SW 1271 (cell line): Measurements from ENCODE around the gene PEX10.

Source experiments
- DNase-seq, 2 experiments: peaks; one replicate each; lab custom pipeline; 2025; lab: John Stamatoyannopoulos, UW

The PEX10 gene

DNA sequence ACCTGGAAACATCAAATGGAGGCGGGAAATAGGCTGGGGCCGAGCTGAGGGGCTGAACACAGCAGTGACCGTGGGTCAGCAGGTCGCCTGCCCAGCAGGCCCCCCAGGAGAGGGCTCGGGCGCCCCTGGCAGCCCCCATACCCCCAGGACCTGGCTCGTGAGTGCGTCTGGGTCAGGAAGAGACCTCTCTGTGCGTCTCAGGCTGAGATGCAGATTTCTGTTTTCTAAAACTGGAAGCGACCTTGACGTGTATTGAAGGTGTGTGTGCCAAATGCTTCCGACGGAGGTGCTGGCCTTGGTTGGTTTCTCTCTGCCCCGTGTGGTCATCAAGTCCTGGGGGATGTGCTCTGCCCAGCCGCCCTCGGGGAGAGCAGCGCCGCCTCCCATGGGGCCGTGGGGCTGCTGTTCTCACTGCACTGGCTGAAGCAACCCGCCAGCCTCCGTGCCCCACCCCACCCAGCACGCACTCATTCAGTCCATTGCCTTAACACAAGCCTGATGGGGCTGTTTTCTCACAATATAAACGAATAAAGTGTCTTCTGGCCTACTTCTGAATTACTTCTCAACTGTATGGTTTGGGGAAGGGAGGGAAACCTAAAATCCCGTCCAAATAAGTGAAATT lies 7.4 kb downstream of the PEX10 start:
- DNase-seq, result no peak

GRCh38 chr1:2404142-2404889 lies 8.0 kb downstream of the PEX10 start:
- DNase-seq, result no peak

DNA sequence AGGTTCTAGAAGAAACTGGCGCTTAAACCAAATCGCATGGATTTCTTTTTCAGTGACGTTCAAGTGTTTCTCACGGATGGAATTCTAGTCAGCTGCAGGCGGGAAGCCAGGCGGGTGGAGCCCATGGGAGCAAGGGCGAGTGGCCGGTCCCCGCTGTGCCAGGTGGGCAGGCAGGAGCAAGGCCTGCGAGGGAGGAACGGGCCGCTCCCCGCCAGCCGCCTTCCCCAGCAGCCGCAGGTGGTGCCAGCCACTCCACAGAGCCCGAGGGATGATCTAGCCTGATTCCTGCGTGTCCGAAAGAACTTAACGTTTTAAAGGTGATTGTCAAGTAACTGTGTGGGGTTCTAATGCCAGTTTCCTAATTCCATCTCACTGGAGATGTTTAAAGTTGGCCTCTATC lies 9.1 kb downstream of the PEX10 start:
- no peak for DNase-seq

GRCh38 chr1:2402420-2402819 lies 9.9 kb downstream of the PEX10 start:
- no peak for DNase-seq

- no peak for DNase-seq
Measured at GRCh38 chr1:2400950-2401649, 11.3 kb downstream of the PEX10 start.

DNA sequence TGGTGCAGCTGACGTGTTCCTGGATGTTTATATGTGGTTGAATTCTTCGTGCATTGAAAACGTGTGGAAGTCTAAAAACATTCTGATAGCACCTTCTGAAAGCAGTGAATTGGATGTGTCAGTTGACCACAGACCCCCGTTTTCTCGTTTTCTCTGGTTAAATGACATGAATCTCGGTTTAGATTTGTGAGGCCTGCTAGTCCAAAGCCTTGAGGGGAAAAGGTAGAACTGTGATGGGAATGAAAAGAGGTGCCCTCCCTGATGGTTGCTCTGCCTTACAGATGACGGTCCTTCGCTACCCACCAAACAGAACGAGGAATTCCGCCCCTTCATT lies 11.8 kb downstream of the PEX10 start:
- DNase-seq, result no peak

- DNase-seq, result no peak
Measured at GRCh38 chr1:2399890-2400575, 12.3 kb downstream of the PEX10 start.

DNA sequence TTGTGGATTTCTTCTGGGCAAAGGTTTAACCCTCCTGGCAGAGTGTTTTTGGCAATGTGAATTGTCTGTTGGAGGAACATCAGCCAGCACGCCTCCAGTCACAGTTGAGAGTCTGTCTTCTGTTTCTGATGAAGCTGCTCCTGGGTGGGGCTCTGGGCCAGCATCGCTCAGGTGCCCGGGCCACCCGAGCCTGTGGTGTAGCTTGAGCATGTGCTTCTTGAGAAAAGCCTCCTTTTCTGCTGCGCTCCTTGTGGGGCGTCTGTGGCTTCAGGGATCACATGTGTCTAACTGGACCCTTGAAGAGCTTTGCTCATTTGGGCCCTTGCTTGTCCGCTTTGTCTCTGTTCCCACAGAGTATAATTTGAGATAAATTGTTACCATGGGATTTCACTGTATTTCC lies 13.5 kb downstream of the PEX10 start:
- no peak for DNase-seq

DNA sequence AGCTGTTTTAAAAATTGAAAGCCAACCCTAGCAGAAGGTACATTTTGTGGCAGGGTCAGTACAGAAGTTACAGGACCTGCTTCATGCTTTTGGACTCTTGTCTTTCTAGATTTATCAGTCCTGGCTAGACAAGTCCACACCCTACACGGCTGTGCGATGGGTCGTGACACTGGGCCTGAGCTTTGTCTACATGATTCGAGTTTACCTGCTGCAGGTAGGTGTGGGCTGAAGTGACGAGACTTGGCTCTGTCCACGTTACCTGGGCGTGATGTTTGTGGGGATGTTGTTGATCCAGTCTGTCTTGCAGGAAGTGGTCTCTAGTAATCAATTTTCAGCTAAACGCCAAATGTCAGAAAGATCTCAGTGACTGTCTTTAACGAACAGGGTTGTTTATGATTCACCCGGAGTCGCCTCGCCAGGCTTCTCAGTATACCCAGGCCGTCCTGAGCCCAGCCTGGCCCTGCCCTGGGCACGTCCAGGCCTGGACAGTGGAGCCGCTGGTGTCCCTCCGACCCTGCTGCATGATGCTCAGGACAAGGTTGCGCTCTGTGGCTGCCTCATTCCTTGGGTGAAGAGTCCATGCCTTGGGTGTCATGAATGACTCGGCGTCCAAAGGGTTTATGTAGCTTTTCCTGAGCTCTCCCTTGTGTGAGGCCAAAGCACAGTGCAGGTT lies 15.2 kb downstream of the PEX10 start:
- no peak for DNase-seq

DNA sequence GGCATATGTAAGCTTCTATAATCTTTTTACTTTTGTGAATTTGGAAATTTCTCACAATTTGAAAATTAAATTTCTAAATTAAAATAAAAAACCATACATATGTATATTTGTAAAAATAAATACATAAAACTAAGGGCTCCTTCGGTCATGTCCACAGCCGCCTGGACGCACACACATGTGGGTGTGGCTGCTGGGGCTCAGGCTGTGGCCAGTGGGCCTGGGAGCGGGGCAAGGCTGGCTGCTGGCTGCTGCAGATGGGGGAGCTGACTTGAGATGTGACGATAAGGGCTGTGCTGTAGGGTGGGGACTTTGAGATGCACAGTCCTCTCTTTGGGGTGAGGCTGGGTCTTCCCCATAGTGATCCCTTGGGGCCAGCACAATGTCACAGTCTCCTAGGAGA lies 15.9 kb downstream of the PEX10 start:
- no peak for DNase-seq

DNA sequence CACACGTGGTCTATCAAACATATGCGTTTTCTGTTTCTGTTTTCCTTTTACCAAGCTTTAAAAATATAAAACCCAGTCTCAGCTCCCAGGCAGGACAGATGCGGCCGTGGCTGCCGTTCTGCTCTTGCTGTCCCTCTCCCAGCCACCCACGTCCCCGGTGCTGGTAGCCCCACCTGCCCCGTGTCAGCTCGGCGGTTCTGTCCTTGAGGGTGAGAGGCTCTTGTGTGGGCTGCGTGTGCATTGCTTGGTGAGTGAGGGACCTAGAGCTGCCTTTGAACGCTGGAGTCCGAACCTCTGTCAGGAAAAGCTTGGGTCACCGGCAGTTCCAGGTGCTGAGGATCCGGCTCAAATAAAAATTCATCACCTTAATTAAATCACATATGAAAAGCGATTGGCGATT lies 16.3 kb downstream of the PEX10 start:
- DNase-seq, result no peak

- no peak for DNase-seq
Measured at GRCh38 chr1:2395245-2395644, 17.1 kb downstream of the PEX10 start.

- DNase-seq, result no peak
Measured at GRCh38 chr1:2394761-2395160, 17.6 kb downstream of the PEX10 start.

GRCh38 chr1:2394220-2394619 lies 18.1 kb downstream of the PEX10 start:
- DNase-seq, result no peak

- no peak for DNase-seq
Measured at GRCh38 chr1:2393471-2393877, 18.9 kb downstream of the PEX10 start.

- DNase-seq, result no peak
Measured at GRCh38 chr1:2392686-2393085, 19.7 kb downstream of the PEX10 start.

- no peak for DNase-seq
Measured at GRCh38 chr1:2391931-2392509, 20.3 kb downstream of the PEX10 start.

- DNase-seq, result peak; percentile 89 to 93
Measured at GRCh38 chr1:2391041-2391930, 21.1 kb downstream of the PEX10 start, which contains the start of the genes MORN1 and RER1. Gene MORN1 (minus strand): TSS chr1:2391554. CDS start chr1:2391533, 21 bp downstream. Gene RER1 (plus strand): TSS chr1:2391841. CDS start chr1:2395791, 3,950 bp downstream.

- DNase-seq, result no peak
Measured at GRCh38 chr1:2389644-2390043, 22.7 kb downstream of the PEX10 start.
